HFFc6 (cell line): ENCODE data around the gene SEC61G. TPM values are rescaled to one million over a fixed set of nuclear protein-coding genes. Genes with fewer than 3 reads are reported as not detected.

Experiments used
- DNase-seq: peaks from one replicate; pipeline ENCODE4 v3.0.0-alpha.2; 2018
- H3K27ac Mint-ChIP-seq: 2 replicates; pipeline ENCODE4 v1.8.0; 2020; ENCODE audit warnings: mild to moderate bottlenecking, mixed read lengths
- H3K27me3 Mint-ChIP-seq: 2 replicates; pipeline ENCODE4 v1.8.0; 2021; ENCODE audit warnings: mild to moderate bottlenecking, moderate library complexity, mixed read lengths; ENCODE audit not compliant: insufficient read depth
- H3K36me3 Mint-ChIP-seq: 2 replicates; pipeline ENCODE4 v1.8.0; 2021; ENCODE audit warnings: low read depth, mixed read lengths
- H3K4me1 Mint-ChIP-seq: 2 replicates; pipeline ENCODE4 v1.8.0; 2020; ENCODE audit warnings: low read depth, mixed read lengths
- H3K4me3 Mint-ChIP-seq: 2 replicates; pipeline ENCODE4 v1.8.0; 2020; ENCODE audit warnings: mild to moderate bottlenecking, moderate library complexity, mixed read lengths
- H3K9me3 Mint-ChIP-seq: 2 replicates; pipeline ENCODE4 v1.8.0; 2020; ENCODE audit warnings: mild to moderate bottlenecking, mixed read lengths
- CTCF ChIP-seq: fragments of 200-600 bp; sonication (generic); IDR thresholded peaks from 2 replicates; pipeline ENCODE4 v1.5.0; 2021; ENCODE audit warnings: antibody characterized with exemption, mild to moderate bottlenecking
- total RNA-seq, 6 experiments: library from RNA; stranded (reverse); fragmentation: NEBNext Ultra II Directional; extraction: Animal tissue kit (Norgen Biotek cat#: 25700); gene quantifications; 2 replicates in 1 of 6; 3 replicates in 5 of 6; pipeline ENCODE4 v1.2.3, GENCODE V29; 2021

Gene SEC61G
- total RNA-seq, 6 experiments from 2014 or later: 189 to 300 (median 252) TPM

DNA sequence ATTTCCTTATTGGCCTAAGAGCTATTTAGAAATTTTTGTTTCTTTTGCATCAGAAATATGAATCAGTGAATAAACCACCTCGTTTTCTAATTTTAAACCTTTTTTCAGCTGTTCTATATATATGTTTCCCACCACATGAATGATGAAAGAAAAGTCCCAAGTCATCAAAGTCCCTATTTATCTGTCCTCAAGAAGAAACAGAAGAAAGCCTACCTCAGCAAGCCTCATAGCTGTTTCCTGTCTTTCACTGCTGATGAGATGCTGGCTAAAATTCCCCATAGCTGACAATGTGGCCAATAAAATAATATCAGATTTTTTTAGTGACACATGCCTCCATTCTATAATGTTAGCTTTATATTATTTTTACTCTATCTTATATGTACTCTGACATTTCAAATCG, 54.2 kb downstream of the SEC61G start:
- Mint-ChIP-seq H3K36me3 (no peaks in the 10 kb centered on the region), H3K27ac (no peak overlapping the region), H3K9me3 (no peaks in the 10 kb centered on the region), H3K4me3 (no peak overlapping the region), H3K4me1 (peaks cover 5% of the 10 kb centered on the region), H3K27me3 (peaks cover 11% of the 10 kb centered on the region)
- no peak for TF ChIP-seq CTCF
- DNase-seq: no peak

Other genes with a start within 250 kb of the SEC61G start
- not detected for gene VSTM2A, start 216.8 kb downstream of the SEC61G start, total RNA-seq